Ovary (tissue), 9 donors: ENCODE results near the gene EZH1. TPM values are rescaled to one million over a fixed set of nuclear protein-coding genes. Genes with fewer than 3 reads are reported as not detected.

ENCODE experiments used
- DNase-seq, 5 donors: peaks; one replicate each; pipeline ENCODE4 v3.0.0-alpha.2; 2019 to 2020
- H3K27ac ChIP-seq, 2 donors: fragments of 200-600 bp; one replicate each; pipeline versions ENCODE4 v1.5.1 to v1.8.0; 2019 to 2022
- H3K27me3 ChIP-seq: fragments of 200-600 bp; one replicate; pipeline ENCODE4 v1.8.0; 2022
- H3K36me3 ChIP-seq: fragments of 200-600 bp; sonication (generic); one replicate; pipeline ENCODE4 v1.5.1; 2019
- H3K4me1 ChIP-seq: one replicate; pipeline ENCODE4 v1.8.1; 2013; ENCODE audit warnings: mild to moderate bottlenecking, moderate library complexity; ENCODE audit not compliant: insufficient read depth
- H3K4me3 ChIP-seq: fragments of 200-600 bp; sonication (generic); one replicate; pipeline ENCODE4 v1.5.1; 2017
- H3K9me3 ChIP-seq, 2 donors: fragments of 200-600 bp in 1 of 2; sonication (generic) in 1 of 2; one replicate each; pipeline versions ENCODE4 v1.5.1 to v1.8.1; 2013 to 2019; ENCODE audit warnings: mild to moderate bottlenecking in 1 of 2, moderate library complexity in 1 of 2
- CTCF ChIP-seq, 3 donors: fragments of 450-650 bp in 2 of 3; fragments of 200-600 bp in 1 of 3; IDR thresholded peaks; one replicate each; pipeline versions ENCODE4 v1.5.1 to v1.8.0; 2016 to 2022; ENCODE audit warnings: antibody characterized with exemption in 3 of 3, mild to moderate bottlenecking in 1 of 3
- EP300 ChIP-seq: sonication (generic); formaldehyde crosslinking; IDR thresholded peaks from one replicate; pipeline ENCODE4 v1.6.1; 2017; ENCODE audit warnings: antibody characterized with exemption
- POLR2A ChIP-seq: fragments of 450-650 bp; IDR thresholded peaks from one replicate; pipeline ENCODE4 v1.6.1; 2017; ENCODE audit warnings: antibody characterized with exemption, mild to moderate bottlenecking, moderate library complexity
- WGBS, 3 donors: extraction: QIAGEN DNeasy Blood & Tissue Kit in 1 of 3; methylation state at CpG; one replicate each; pipeline versions ENCODE4 v1.1.5 to v1.1.7; 2013 to 2017; 5-methylcytosine and 5-hydroxymethylcytosine counted together
- intact Hi-C, 4 donors: fragments of 100-400 bp; cut with DNase I; formaldehyde crosslinking; loops; one replicate each; pipeline versions ENCODE4 v1.11.0 to v1.15.1; 2022 to 2023
- polyA plus RNA-seq, 2 donors: library from polyadenylated mRNA; stranded (reverse); fragments of 200-250 nt in 1 of 2; fragments of 350-450 nt in 1 of 2; fragmentation: Illumina TruSeq in 1 of 2; extraction: RNeasy Lipid Tissue Mini Kit (QIAGEN cat#74804) in 1 of 2; gene quantifications; one replicate each; pipeline ENCODE4 v1.2.3, GENCODE V29; 2013 to 2014
- total RNA-seq, 7 donors: library from RNA; depleted of rRNA in 2 of 7; stranded (reverse); fragments of >200 nt in 2 of 7; fragmentation: NEBNext Ultra II Directional in 3 of 7; extraction: Animal tissue kit (Norgen Biotek cat#: 25700) in 3 of 7; gene quantifications; one replicate each; pipeline versions ENCODE4 v1.1.0 to v1.2.4, GENCODE V29; 2016 to 2023
- donor health status: DM: no; HTN: no; CAD: no; lungs with moderate emphysema.
- donor health status: DM: no; HTN: no; CAD: no.
- donor health status: Bipolar disorder and iron deficiency.
- donor health status: DM: yes; HTN: yes; CAD: no.
- donor health status: DM: no; HTN: no; CAD: no.
- donor health status: DM: yes; HTN: yes; CAD: no.

The EZH1 gene
- total and polyA plus RNA-seq, 9 donors, result 32.9 to 95.2 (median 67.8) TPM

- no peaks in the 10 kb centered on the region for H3K9me3 ChIP-seq
- H3K36me3 ChIP-seq, result no peaks in the 10 kb centered on the region
- no peak overlapping the region for H3K27ac ChIP-seq
- intact Hi-C loops, result loop anchor here in 1 of 4 donors (5.0 kb wide), 1 partner anchor 1512 kb away; no protein-coding TSS in a partner anchor
- no peak for TF ChIP-seq CTCF (IDR thresholded peaks at IDR 0.05)
- TF ChIP-seq POLR2A, result no peak
- TF ChIP-seq EP300, result no peak
- 12 to 39% (median 21%) methylated on average over 52 of the region's 52 CpGs for WGBS, 3 donors
- no peak overlapping the region for H3K4me3 ChIP-seq
- no peaks in the 10 kb centered on the region for H3K27me3 ChIP-seq
- DNase-seq, result peak in 1 of 5 donors; percentile 37
- peaks cover 3% of the 10 kb centered on the region for H3K4me1 ChIP-seq
These were observed 40.2 kb upstream of the EZH1 start for GRCh38 chr17:42784811-42785592.

- no peak for TF ChIP-seq POLR2A
- no peak for TF ChIP-seq EP300
- TF ChIP-seq CTCF (IDR thresholded peaks at IDR 0.05), result no peak
- Histone ChIP-seq H3K9me3 (no peaks in the 10 kb centered on the region), H3K4me3 (no peak overlapping the region), H3K27me3 (no peaks in the 10 kb centered on the region), H3K4me1 (peaks cover 4% of the 10 kb centered on the region), H3K27ac (no peak overlapping the region), H3K36me3 (no peaks in the 10 kb centered on the region)
- intact Hi-C loops, result no loop called here
- 36 to 51% (median 40%) methylated on average over 25 of the region's 25 CpGs for WGBS, 3 donors
- peak in 1 of 5 donors; percentile 31 for DNase-seq
These were observed 39.6 kb upstream of the EZH1 start for GRCh38 chr17:42784409-42784808.

GRCh38 chr17:42783791-42784138 is 38.9 kb upstream of the EZH1 start:
- DNase-seq, result peak in 1 of 5 donors; percentile 35
- Histone ChIP-seq H3K4me3 (no peak overlapping the region), H3K4me1 (peaks cover 4% of the 10 kb centered on the region), H3K36me3 (no peaks in the 10 kb centered on the region), H3K27ac (no peak overlapping the region), H3K27me3 (no peaks in the 10 kb centered on the region), H3K9me3 (no peaks in the 10 kb centered on the region)
- TF ChIP-seq POLR2A (no peak), EP300 (no peak), CTCF (IDR thresholded peaks at IDR 0.05) (no peak)
- intact Hi-C loops, result no loop called here
- WGBS, 3 donors, result 27 to 50% (median 31%) methylated on average over 22 of the region's 22 CpGs

- Histone ChIP-seq H3K4me3 (no peak overlapping the region), H3K27me3 (no peaks in the 10 kb centered on the region), H3K27ac (no peak overlapping the region), H3K36me3 (no peaks in the 10 kb centered on the region), H3K9me3 (no peaks in the 10 kb centered on the region), H3K4me1 (peaks cover 4% of the 10 kb centered on the region)
- intact Hi-C loops, result no loop called here
- TF ChIP-seq CTCF (IDR thresholded peaks at IDR 0.05) (no peak), POLR2A (no peak), EP300 (no peak)
- WGBS, 3 donors, result 33 to 43% (median 33%) methylated on average over 9 of the region's 9 CpGs
- DNase-seq, result peak in 1 of 5 donors; percentile 15
These were observed 38.4 kb upstream of the EZH1 start for GRCh38 chr17:42783062-42783790.
